GM12864 (cell line): ENCODE measurements around the gene CCDC157.

Source experiments
- DNase-seq: peaks from one replicate; pipeline ENCODE4 v3.0.0-alpha.2; 2011; ENCODE audit warnings: low read depth
- H3K4me3 ChIP-seq: 2 replicates; pipeline ENCODE4 v1.5.1; 2011; ENCODE audit warnings: mild to moderate bottlenecking, low read depth, low read length, control low read depth
- CTCF ChIP-seq: IDR thresholded peaks from 2 replicates; pipeline ENCODE4 v1.5.1; 2011; ENCODE audit warnings: low read depth, mild to moderate bottlenecking, moderate library complexity, low read length, control low read depth, inconsistent platforms; ENCODE audit errors: missing control alignments

Gene CCDC157

GRCh38 chr22:30373331-30374325 is 16.8 kb downstream of the CCDC157 start:
- no peak for DNase-seq
- TF ChIP-seq CTCF: no peak
- H3K4me3 ChIP-seq: no peak overlapping the region

DNA sequence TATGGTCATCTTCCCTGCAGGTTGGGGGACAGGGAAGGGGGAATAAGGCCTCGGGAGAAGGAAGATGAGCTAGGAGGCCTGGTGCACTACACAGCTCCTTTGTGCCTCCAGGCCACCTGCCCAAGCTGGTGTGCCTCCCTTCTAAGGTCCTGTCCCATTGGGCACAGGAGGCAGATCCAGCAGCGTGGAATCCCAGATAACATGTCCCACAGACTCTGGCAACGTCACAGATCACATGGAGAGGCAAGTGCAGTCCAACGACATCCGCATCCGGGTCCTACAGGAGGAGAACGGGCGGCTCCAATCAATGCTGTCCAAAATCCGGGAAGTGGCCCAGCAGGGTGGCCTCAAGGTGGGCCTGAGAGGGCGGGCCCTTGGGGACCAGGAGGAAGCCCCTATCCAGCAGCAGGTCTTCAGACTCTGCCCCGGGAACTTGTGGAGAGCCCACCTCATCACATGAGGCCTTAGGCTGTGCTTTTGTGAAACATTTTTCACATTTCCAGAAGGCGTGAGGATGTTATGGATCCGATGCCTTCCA is 18.6 kb downstream of the CCDC157 start:
- no peak for TF ChIP-seq CTCF
- no peak for DNase-seq

DNA sequence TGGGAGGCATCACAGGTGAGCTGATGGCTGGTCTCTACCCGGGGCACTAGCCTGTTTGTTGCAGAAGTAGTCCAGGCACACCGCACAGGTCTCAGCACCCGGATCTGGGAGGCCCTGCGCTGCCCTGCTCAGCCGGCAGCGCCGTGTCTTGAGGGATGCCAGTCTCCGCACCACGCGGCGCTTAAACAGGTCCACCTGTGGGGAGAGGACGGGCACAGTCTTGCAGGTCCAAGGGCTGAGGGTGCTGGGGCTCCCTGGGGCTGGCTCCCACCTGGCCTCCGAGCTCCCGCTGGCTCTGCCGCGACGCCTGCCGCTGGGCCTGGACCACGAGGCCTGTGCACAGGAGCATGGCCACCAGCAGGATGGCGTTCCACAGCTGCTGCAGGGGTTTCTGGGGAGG is 23.2 kb downstream of the CCDC157 start:
- TF ChIP-seq CTCF: no peak

More for the DNA sequence above, 18.6 kb downstream of the CCDC157 start:
- no peak overlapping the region for H3K4me3 ChIP-seq

DNA sequence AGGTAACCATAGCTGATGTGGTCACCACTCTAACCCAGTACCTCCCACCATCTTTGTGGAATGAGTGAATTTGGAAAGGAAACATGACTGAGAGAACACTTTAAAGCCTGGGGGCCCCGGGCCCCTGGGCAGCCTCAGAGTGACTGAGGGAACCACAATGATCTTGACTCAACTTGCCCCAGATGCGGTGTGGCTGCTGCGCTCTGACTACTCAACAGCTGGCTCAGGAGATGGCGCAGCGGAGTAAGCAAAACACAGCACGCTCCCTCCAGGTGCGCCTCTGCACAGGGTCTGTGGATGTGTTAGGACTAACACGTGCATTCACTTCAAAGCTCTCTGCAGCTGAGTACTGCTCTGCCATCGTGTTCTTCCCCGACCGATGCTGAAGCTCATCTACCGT is 24.5 kb downstream of the CCDC157 start:
- no peak overlapping the region for H3K4me3 ChIP-seq
- no peak for TF ChIP-seq CTCF
- DNase-seq: no peak

More for the DNA sequence above, 23.2 kb downstream of the CCDC157 start:
- no peak overlapping the region for H3K4me3 ChIP-seq
- DNase-seq: no peak

DNA sequence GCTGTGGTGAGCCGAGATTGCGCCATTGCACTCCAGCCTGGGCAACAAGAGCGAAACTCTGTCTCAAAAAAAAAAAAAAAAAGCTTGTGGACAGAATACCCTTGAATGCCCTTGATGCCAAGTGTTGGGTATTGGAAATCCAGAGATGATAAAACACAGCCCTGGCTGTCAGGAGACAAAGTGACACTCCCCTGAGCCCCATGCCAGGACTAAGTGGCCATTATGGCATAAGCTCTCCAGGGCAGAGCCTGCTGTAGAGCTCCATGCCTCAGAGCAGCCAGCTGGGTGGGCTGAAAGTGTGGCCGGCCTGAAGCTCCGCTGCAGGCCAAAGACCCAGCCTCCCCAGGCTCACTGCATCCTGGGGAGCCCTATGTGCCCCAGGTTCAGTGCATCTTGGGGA is 25.5 kb downstream of the CCDC157 start:
- no peak overlapping the region for H3K4me3 ChIP-seq
- TF ChIP-seq CTCF: no peak
- no peak for DNase-seq

DNA sequence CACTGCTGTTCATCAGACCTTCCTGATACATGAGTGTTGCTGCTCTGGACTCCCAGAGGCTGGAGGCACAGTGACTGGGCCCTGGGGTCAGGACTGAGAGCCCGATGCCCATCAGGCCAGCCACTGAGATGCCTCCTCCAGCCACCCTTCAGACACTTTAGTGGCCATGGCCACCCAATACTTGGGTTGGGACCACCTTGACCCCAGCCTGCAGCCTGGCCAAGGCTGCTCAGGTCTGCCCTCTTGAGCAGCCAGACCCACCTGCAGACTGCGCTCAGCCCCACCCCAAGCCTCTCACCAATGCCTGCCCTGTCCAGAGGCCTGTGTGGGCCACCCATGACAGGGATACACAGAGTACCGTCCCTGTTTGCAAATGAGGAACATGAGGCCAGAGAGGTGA is 26.3 kb downstream of the CCDC157 start:
- TF ChIP-seq CTCF: no peak
- no peak for DNase-seq
- H3K4me3 ChIP-seq: no peak overlapping the region
